GM12878 (cell line): ENCODE results near the gene FTO. TPM values are rescaled to one million over a fixed set of nuclear protein-coding genes. Genes with fewer than 3 reads are reported as not detected.

Experiments used
- ATAC-seq: fragments of 200-7000 bp; cut with Tn5 transposase; 3 replicates; pipeline ENCODE4 v1.9.1; 2020; ENCODE audit warnings: mild to moderate bottlenecking, moderate library complexity
- BruUV-seq: library from RNA; stranded (reverse); fragments of 400-500 nt; replicated peaks from 2 replicates; lab custom pipeline; 2021; lab: Mats Ljungman, UMichigan
- CTCF ChIA-PET: fragments of 300-600 bp; sonication (Branson Sonifier 250); formaldehyde crosslinking; extraction: SDS; loops from one replicate; lab custom pipeline; 2021; ENCODE audit warnings: inconsistent platforms; lab: Yijun Ruan, JAX
- POLR2A ChIA-PET: fragments of 350-600 bp; formaldehyde crosslinking; extraction: SDS; loops from one replicate; lab custom pipeline; 2021; ENCODE audit warnings: inconsistent platforms; lab: Charles Lee
- RAD21 ChIA-PET: fragments of 300-600 bp; sonication (Branson Sonifier 250); formaldehyde crosslinking; loops from one replicate; lab custom pipeline; 2023; ENCODE audit warnings: antibody characterized with exemption; ENCODE audit not compliant: unreplicated experiment; lab: Charles Lee
- SMC1A ChIA-PET: fragments of 300-600 bp; sonication (Branson Sonifier 250); formaldehyde crosslinking; loops from one replicate; lab custom pipeline; 2023; ENCODE audit not compliant: unreplicated experiment, uncharacterized antibody; lab: Charles Lee
- DNase-seq: peaks from one replicate; pipeline ENCODE4 v3.0.0-alpha.2; 2011; ENCODE audit warnings: low read depth, low spot score
- FAIRE-seq: peaks from 3 replicates; lab custom pipeline; 2011; peaks lifted over from hg19 to GRCh38; lab: Jason Lieb, UNC
- H2AFZ ChIP-seq: 2 replicates; pipeline ENCODE4 v1.6.0; 2011; ENCODE audit warnings: low read depth, low read length, control low read depth; ENCODE audit not compliant: control insufficient read depth
- H3K27ac ChIP-seq: 2 replicates; pipeline ENCODE4 v1.5.1; 2011; ENCODE audit warnings: control low read depth; ENCODE audit not compliant: control insufficient read depth, insufficient read depth
- H3K27me3 ChIP-seq, 2 experiments: replicated peaks in 1 of 2; 2 replicates each; pipeline versions ENCODE4 v1.6.0 to v1.6.1; 2011; ENCODE audit warnings: low read length in 1 of 2; ENCODE audit not compliant: control insufficient read depth in 2 of 2, insufficient read depth in 2 of 2
- H3K36me3 ChIP-seq, 2 experiments: 2 replicates each; pipeline ENCODE4 v1.5.1; 2011; ENCODE audit warnings: low read length in 1 of 2; ENCODE audit not compliant: control insufficient read depth in 2 of 2, insufficient read depth in 2 of 2
- H3K4me1 ChIP-seq: 2 replicates; pipeline ENCODE4 v1.6.1; 2011; ENCODE audit warnings: mild to moderate bottlenecking, low read length, moderate library complexity, mixed read lengths; ENCODE audit not compliant: control insufficient read depth, insufficient read depth
- H3K4me2 ChIP-seq: 2 replicates; pipeline ENCODE4 v1.6.0; 2011; ENCODE audit warnings: control low read depth; ENCODE audit not compliant: control insufficient read depth, insufficient read depth
- H3K4me3 ChIP-seq: fragments of 200-600 bp; sonication (generic); 2 replicates; pipeline ENCODE4 v1.5.1; 2016
- H3K79me2 ChIP-seq: 2 replicates; pipeline ENCODE4 v1.6.0; 2011; ENCODE audit warnings: low read length; ENCODE audit not compliant: control insufficient read depth, insufficient read depth
- H3K9ac ChIP-seq: 2 replicates; pipeline ENCODE4 v1.8.0; 2011; ENCODE audit warnings: low read length, control low read depth, mixed read lengths; ENCODE audit not compliant: control insufficient read depth, insufficient read depth
- H3K9me3 ChIP-seq: replicated peaks from 3 replicates; pipeline ENCODE4 v1.5.1; 2011; ENCODE audit warnings: mild to moderate bottlenecking, low read length; ENCODE audit not compliant: control insufficient read depth, insufficient read depth
- H4K20me1 ChIP-seq: 2 replicates; pipeline ENCODE4 v1.6.0; 2011; ENCODE audit not compliant: control insufficient read depth, insufficient read depth
- ASH2L ChIP-seq: fragments of 300-600, 200-600 bp; sonication (generic); IDR thresholded peaks from 2 replicates; pipeline ENCODE4 v1.6.1; 2017; ENCODE audit warnings: low read depth, mild to moderate bottlenecking, borderline replicate concordance
- ATF7 ChIP-seq: fragments of 450-650 bp; IDR thresholded peaks from 2 replicates; pipeline ENCODE4 v1.6.1; 2016; ENCODE audit warnings: low read depth, mild to moderate bottlenecking
- BCL11A ChIP-seq: IDR thresholded peaks from 2 replicates; pipeline ENCODE4 v1.6.1; 2011; ENCODE audit warnings: low read depth, low read length
- BMI1 ChIP-seq: fragments of 450-650 bp; IDR thresholded peaks from 2 replicates; pipeline ENCODE4 v1.6.1; 2016; ENCODE audit warnings: mild to moderate bottlenecking, moderate library complexity, borderline replicate concordance
- CHD2 ChIP-seq: IDR thresholded peaks from 2 replicates; pipeline ENCODE4 v1.6.1; 2011; ENCODE audit warnings: low read depth, low read length, improper control_type of control experiment, borderline replicate concordance
- DPF2 ChIP-seq: fragments of 450-650 bp; IDR thresholded peaks from 2 replicates; pipeline ENCODE4 v1.6.1; 2017; ENCODE audit warnings: mild to moderate bottlenecking
- HSF1 ChIP-seq: fragments of 150-350 bp; IDR thresholded peaks from 2 replicates; pipeline ENCODE4 v1.6.1; 2014; ENCODE audit warnings: mild to moderate bottlenecking, low read depth, low read length
- JUNB ChIP-seq: IDR thresholded peaks from 2 replicates; pipeline ENCODE4 v1.6.1; 2016; ENCODE audit warnings: antibody characterized with exemption, mild to moderate bottlenecking
- MXI1 ChIP-seq: fragments of 150-350 bp; IDR thresholded peaks from 2 replicates; pipeline ENCODE4 v1.6.1; 2011; ENCODE audit warnings: low read depth, mild to moderate bottlenecking, inconsistent platforms, low read length, improper control_type of control experiment
- NFIC ChIP-seq: IDR thresholded peaks from 2 replicates; pipeline ENCODE4 v1.6.1; 2012; ENCODE audit warnings: low read depth, mild to moderate bottlenecking, inconsistent platforms, low read length, moderate library complexity
- NR2F1 ChIP-seq: fragments of 450-650 bp; conservative IDR thresholded peaks from 2 replicates; pipeline ENCODE4 v1.6.1; 2017; ENCODE audit warnings: mild to moderate bottlenecking
- PBX3 ChIP-seq: IDR thresholded peaks from 2 replicates; pipeline ENCODE4 v1.6.1; 2011; ENCODE audit warnings: mild to moderate bottlenecking, low read depth, low read length, moderate library complexity; ENCODE audit not compliant: insufficient replicate concordance
- POLR2AphosphoS5 ChIP-seq: IDR thresholded peaks from 2 replicates; pipeline ENCODE4 v1.6.1; 2011; ENCODE audit warnings: mild to moderate bottlenecking, low read length, inconsistent platforms
- RELA ChIP-seq: fragments of 450-650 bp; IDR thresholded peaks from 2 replicates; pipeline ENCODE4 v1.8.0; 2014; ENCODE audit warnings: borderline replicate concordance; ENCODE audit not compliant: partially characterized antibody
- REST ChIP-seq: IDR thresholded peaks from 2 replicates; pipeline ENCODE4 v1.6.1; 2012; ENCODE audit warnings: mild to moderate bottlenecking, low read depth, low read length
- SMAD1 ChIP-seq: fragments of 450-650 bp; IDR thresholded peaks from 2 replicates; pipeline ENCODE4 v1.6.1; 2018; ENCODE audit warnings: mild to moderate bottlenecking, low read depth; ENCODE audit not compliant: partially characterized antibody
- TARDBP ChIP-seq: IDR thresholded peaks from 2 replicates; pipeline ENCODE4 v1.6.1; 2016; ENCODE audit warnings: borderline replicate concordance
- USF2 ChIP-seq: IDR thresholded peaks from 2 replicates; pipeline ENCODE4 v1.6.1; 2011; ENCODE audit warnings: low read depth, low read length, improper control_type of control experiment, borderline replicate concordance
- ZNF622 ChIP-seq: fragments of 450-650 bp; IDR thresholded peaks from 2 replicates; pipeline ENCODE4 v1.6.1; 2017; ENCODE audit warnings: mild to moderate bottlenecking, inconsistent platforms
- WGBS: methylation state at CpG from one replicate; pipeline ENCODE4 v1.1.6; 2016; ENCODE audit warnings: low lambda C conversion rate; ENCODE audit not compliant: insufficient replicate concordance, insufficient coverage; ENCODE audit errors: missing lambda C conversion rate; 5-methylcytosine and 5-hydroxymethylcytosine counted together
- in situ Hi-C: fragments of 300-500 bp; cut with MboI; formaldehyde crosslinking; loops from 9 replicates; pipeline ENCODE4 v1.14.3; 2018; ENCODE audit warnings: mixed read lengths
- intact Hi-C: fragments of 100-400 bp; cut with micrococcal nuclease; formaldehyde crosslinking; loops from one replicate; pipeline ENCODE4 v1.14.2; 2022; ENCODE audit not compliant: unreplicated experiment
- polyA plus RNA-seq, 11 experiments: library from polyadenylated mRNA; depleted of rRNA in 4 of 11; unstranded in 6 of 11; stranded (reverse) in 5 of 11; fragments of >200 nt; fragmentation: Nextera tagmentation in 4 of 11; fragmentation: Illumina TruSeq in 1 of 11; extraction: Ambion mirVana in 4 of 11; extraction: Trizol in 1 of 11; gene quantifications; 1 replicate in 1 of 11; 2 replicates in 10 of 11; pipeline versions ENCODE4 v1.2.1 to v1.2.3, GENCODE V29; 2011 to 2016; ENCODE audit warnings: inconsistent platforms in 2 of 11, missing spikeins in 2 of 11, low read depth in 1 of 11
- total RNA-seq, 4 experiments: library from RNA; depleted of rRNA in 3 of 4; stranded (reverse); fragments of >200 nt in 3 of 4; fragmentation: Illumina TruSeq in 1 of 4; extraction: Trizol in 1 of 4; gene quantifications; 2 replicates each; pipeline versions ENCODE4 v1.2.1 to v1.2.3, GENCODE V29; 2013 to 2021

The FTO gene
- total and polyA plus RNA-seq, 10 of the 15 experiments (the other 5 are each of a cell fraction or from before 2014, with no cell fraction given) = 20.1 to 55.0 (median 47.0) TPM

GRCh38 chr16:53922067-53922806, 218.3 kb downstream of the FTO start:
- intact Hi-C loops (no loop called here), in situ Hi-C loops (no loop called here)
- H2AFZ ChIP-seq = no peak overlapping the region
- H3K36me3 ChIP-seq = no peaks in the 10 kb centered on the region
- FAIRE-seq (no peak), DNase-seq (no peak), ATAC-seq (no peak)
- BruUV-seq = no TSS peak
- no peaks in the 10 kb centered on the region for H4K20me1 ChIP-seq
- SMC1A ChIA-PET = no interaction called here
- no peaks in the 10 kb centered on the region for H3K27me3 ChIP-seq
- WGBS = 97% methylated on average over 6 of the region's 6 CpGs
- POLR2A ChIA-PET = no interaction called here
- RAD21 ChIA-PET = no interaction called here
- no peaks in the 10 kb centered on the region for H3K9me3 ChIP-seq
- CTCF ChIA-PET = interaction anchor here (1.1 to 1.7 kb wide), 2 partner anchors 16 to 31 kb away, joined by 3 to 4 read pairs; no protein-coding TSS in a partner anchor
- no peak overlapping the region for H3K4me3 ChIP-seq
- no peak overlapping the region for H3K9ac ChIP-seq
- H3K79me2 ChIP-seq = no peaks in the 10 kb centered on the region
- no peaks in the 10 kb centered on the region for H3K4me1 ChIP-seq
- no peak overlapping the region for H3K27ac ChIP-seq
- H3K4me2 ChIP-seq = no peak overlapping the region
- TF ChIP-seq POLR2AphosphoS5 (no peak), BMI1 (no peak), ATF7 (no peak), BCL11A (no peak), CHD2 (no peak), ASH2L (no peak), PBX3 (no peak), REST (no peak), ZNF622 (no peak), NR2F1 (no peak), JUNB (no peak), RELA (no peak), TARDBP (no peak), SMAD1 (no peak), HSF1 (no peak), MXI1 (no peak), DPF2 (no peak), NFIC (no peak), USF2 (no peak)
